ENCODE measurements around the gene ANO4.

DNA sequence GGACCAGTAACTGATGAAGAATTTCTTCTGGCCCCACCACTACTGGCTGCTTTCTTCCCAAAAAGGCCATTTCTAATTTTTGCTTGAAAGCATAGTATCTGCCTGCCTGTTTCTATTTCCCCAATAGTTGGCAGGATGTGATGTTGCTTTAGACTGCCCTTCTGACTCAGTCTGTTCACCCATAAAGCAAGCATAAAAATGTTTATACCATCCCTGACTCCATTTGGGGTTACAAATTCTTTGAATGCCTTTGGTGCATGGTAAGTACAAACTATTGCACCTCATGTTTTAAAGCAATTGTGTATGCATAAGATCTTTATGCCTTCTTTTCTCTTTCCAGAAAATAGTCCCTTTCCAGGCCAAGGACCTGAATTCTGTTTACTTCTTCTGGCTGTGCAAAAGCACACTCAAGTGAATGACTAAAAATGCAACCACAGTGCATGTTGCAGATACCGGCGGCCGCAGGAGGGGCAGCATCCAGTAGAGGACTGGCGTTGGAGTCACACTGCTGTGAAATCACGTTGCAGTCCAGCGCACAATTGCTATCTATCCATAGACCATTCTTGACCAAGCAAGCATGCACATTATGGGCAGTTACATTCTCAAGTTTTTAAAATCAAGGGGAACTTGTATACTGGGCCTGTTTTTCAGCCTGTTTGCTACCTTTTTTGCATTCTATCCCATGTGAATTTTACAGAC, 333.1 kb downstream of the ANO4 start:
- TF ChIP-seq, protein P1, sequence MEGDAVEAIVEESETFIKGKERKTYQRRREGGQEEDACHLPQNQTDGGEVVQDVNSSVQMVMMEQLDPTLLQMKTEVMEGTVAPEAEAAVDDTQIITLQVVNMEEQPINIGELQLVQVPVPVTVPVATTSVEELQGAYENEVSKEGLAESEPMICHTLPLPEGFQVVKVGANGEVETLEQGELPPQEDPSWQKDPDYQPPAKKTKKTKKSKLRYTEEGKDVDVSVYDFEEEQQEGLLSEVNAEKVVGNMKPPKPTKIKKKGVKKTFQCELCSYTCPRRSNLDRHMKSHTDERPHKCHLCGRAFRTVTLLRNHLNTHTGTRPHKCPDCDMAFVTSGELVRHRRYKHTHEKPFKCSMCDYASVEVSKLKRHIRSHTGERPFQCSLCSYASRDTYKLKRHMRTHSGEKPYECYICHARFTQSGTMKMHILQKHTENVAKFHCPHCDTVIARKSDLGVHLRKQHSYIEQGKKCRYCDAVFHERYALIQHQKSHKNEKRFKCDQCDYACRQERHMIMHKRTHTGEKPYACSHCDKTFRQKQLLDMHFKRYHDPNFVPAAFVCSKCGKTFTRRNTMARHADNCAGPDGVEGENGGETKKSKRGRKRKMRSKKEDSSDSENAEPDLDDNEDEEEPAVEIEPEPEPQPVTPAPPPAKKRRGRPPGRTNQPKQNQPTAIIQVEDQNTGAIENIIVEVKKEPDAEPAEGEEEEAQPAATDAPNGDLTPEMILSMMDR (IDR thresholded peaks at IDR 0.05; ENCODE audit: low read length) = no peak
- TF ChIP-seq EZH2phosphoT487 (IDR thresholded peaks at IDR 0.05; ENCODE audit: low read length) (no peak), EZH2 (optimal IDR thresholded peaks at IDR 0.05; ENCODE audit: low read depth, low read length) (no peak)
